H9 (cell line): ENCODE data around the gene SUPT3H. TPM values are rescaled to one million over a fixed set of nuclear protein-coding genes. Genes with fewer than 3 reads are reported as not detected.

Source experiments
- DNase-seq: peaks from one replicate; pipeline ENCODE4 v3.0.0-alpha.2; 2017
- H2AFZ ChIP-seq: one replicate; pipeline ENCODE4 v1.6.1; 2013; ENCODE audit warnings: mild to moderate bottlenecking, low read length, control low read depth, moderate library complexity
- H2AK5ac ChIP-seq: 2 replicates; pipeline ENCODE4 v1.6.1; 2013; ENCODE audit warnings: low read length, control low read depth, mixed read lengths; ENCODE audit not compliant: insufficient read length
- H2BK120ac ChIP-seq: one replicate; pipeline ENCODE4 v1.6.1; 2013; ENCODE audit warnings: low read depth, mild to moderate bottlenecking, low read length, control low read depth, inconsistent platforms; ENCODE audit not compliant: poor library complexity, severe bottlenecking
- H2BK12ac ChIP-seq: 2 replicates; pipeline ENCODE4 v1.6.1; 2013; ENCODE audit warnings: low read length, control low read depth, mixed read lengths, low read depth; ENCODE audit not compliant: insufficient read length
- H2BK15ac ChIP-seq: 2 replicates; pipeline ENCODE4 v1.6.1; 2013; ENCODE audit warnings: low read depth, low read length, control low read depth
- H2BK20ac ChIP-seq: one replicate; pipeline ENCODE4 v1.6.1; 2013; ENCODE audit warnings: low read depth, mild to moderate bottlenecking, low read length, control low read depth, inconsistent platforms; ENCODE audit not compliant: poor library complexity, severe bottlenecking
- H2BK5ac ChIP-seq: 2 replicates; pipeline ENCODE4 v1.6.1; 2013; ENCODE audit warnings: low read length, control low read depth, mixed read lengths; ENCODE audit not compliant: insufficient read length
- H3K14ac ChIP-seq: 2 replicates; pipeline ENCODE4 v1.6.1; 2013; ENCODE audit warnings: low read length, control low read depth; ENCODE audit not compliant: insufficient read depth
- H3K18ac ChIP-seq: 2 replicates; pipeline ENCODE4 v1.6.1; 2013; ENCODE audit warnings: low read depth, mild to moderate bottlenecking, mixed read lengths, low read length, control low read depth; ENCODE audit not compliant: insufficient read length
- H3K23ac ChIP-seq: 2 replicates; pipeline ENCODE4 v1.6.1; 2013; ENCODE audit warnings: low read length, control low read depth, mixed read lengths, low read depth; ENCODE audit not compliant: insufficient read length
- H3K23me2 ChIP-seq: 2 replicates; pipeline ENCODE4 v1.6.1; 2013; ENCODE audit warnings: low read depth, mild to moderate bottlenecking, mixed read lengths, low read length, control low read depth; ENCODE audit not compliant: insufficient read length, poor library complexity, severe bottlenecking
- H3K27ac ChIP-seq: 2 replicates; pipeline ENCODE4 v1.5.1; 2013; ENCODE audit warnings: low read length, control low read depth, mixed read lengths, low read depth; ENCODE audit not compliant: insufficient read length
- H3K27me3 ChIP-seq: 2 replicates; pipeline ENCODE4 v1.6.1; 2013; ENCODE audit warnings: low read length, control low read depth, inconsistent platforms; ENCODE audit not compliant: insufficient read depth
- H3K4ac ChIP-seq: 2 replicates; pipeline ENCODE4 v1.6.1; 2013; ENCODE audit warnings: low read depth, mild to moderate bottlenecking, control low read depth, inconsistent platforms, low read length, moderate library complexity
- H3K4me1 ChIP-seq: 2 replicates; pipeline ENCODE4 v1.6.1; 2013; ENCODE audit warnings: low read length, control low read depth, inconsistent platforms; ENCODE audit not compliant: insufficient read depth
- H3K4me2 ChIP-seq: 2 replicates; pipeline ENCODE4 v1.6.1; 2013; ENCODE audit warnings: low read length, control low read depth, mixed read lengths; ENCODE audit not compliant: insufficient read length, insufficient read depth
- H3K56ac ChIP-seq: 2 replicates; pipeline ENCODE4 v1.6.1; 2013; ENCODE audit warnings: low read depth, mild to moderate bottlenecking, mixed read lengths, low read length, control low read depth; ENCODE audit not compliant: insufficient read length
- H3K79me1 ChIP-seq: 2 replicates; pipeline ENCODE4 v1.6.1; 2013; ENCODE audit warnings: low read depth, mild to moderate bottlenecking, moderate library complexity, low read length, control low read depth, inconsistent platforms; ENCODE audit not compliant: insufficient read depth, poor library complexity, severe bottlenecking
- H3K79me2 ChIP-seq: 2 replicates; pipeline ENCODE4 v1.6.1; 2013; ENCODE audit warnings: low read length, control low read depth, inconsistent platforms; ENCODE audit not compliant: insufficient read depth
- H3K9ac ChIP-seq: 2 replicates; pipeline ENCODE4 v1.6.1; 2013; ENCODE audit warnings: low read length, control low read depth, mixed read lengths; ENCODE audit not compliant: insufficient read length; ENCODE audit errors: extremely low read depth
- H3K9me3 ChIP-seq: one replicate; pipeline ENCODE4 v1.6.1; 2013; ENCODE audit warnings: low read depth, low read length, inconsistent platforms; ENCODE audit not compliant: control insufficient read depth
- H3T11ph ChIP-seq: one replicate; pipeline ENCODE4 v1.6.1; 2013; ENCODE audit warnings: mild to moderate bottlenecking, low read length, control low read depth, inconsistent platforms
- H4K20me1 ChIP-seq: one replicate; pipeline ENCODE4 v1.6.1; 2013; ENCODE audit not compliant: control insufficient read depth, insufficient read length, insufficient read depth
- H4K5ac ChIP-seq: 2 replicates; pipeline ENCODE4 v1.6.1; 2013; ENCODE audit warnings: low read depth, mild to moderate bottlenecking, mixed read lengths, low read length, control low read depth; ENCODE audit not compliant: insufficient read length
- H4K8ac ChIP-seq: replicated peaks from 2 replicates; pipeline ENCODE4 v1.6.1; 2013; ENCODE audit warnings: low read length, control low read depth, mixed read lengths, low read depth; ENCODE audit not compliant: insufficient read length
- H4K91ac ChIP-seq: 2 replicates; pipeline ENCODE4 v1.6.1; 2013; ENCODE audit warnings: low read depth, mild to moderate bottlenecking, moderate library complexity, mixed read lengths, low read length, control low read depth; ENCODE audit not compliant: insufficient read length
- H3K27ac Mint-ChIP-seq, 3 experiments: 2 replicates in 2 of 3; 3 replicates in 1 of 3; pipeline ENCODE4 v1.8.0; 2020 to 2021; ENCODE audit warnings: mixed read lengths in 3 of 3, mild to moderate bottlenecking in 1 of 3, moderate library complexity in 1 of 3
- H3K27me3 Mint-ChIP-seq: 2 replicates; pipeline ENCODE4 v1.8.0; 2021; ENCODE audit warnings: low read depth, mild to moderate bottlenecking, moderate library complexity, mixed read lengths
- H3K36me3 Mint-ChIP-seq, 3 experiments: 2 replicates in 2 of 3; 3 replicates in 1 of 3; pipeline ENCODE4 v1.8.0; 2020 to 2021; ENCODE audit warnings: low read depth in 3 of 3, mixed read lengths in 3 of 3; ENCODE audit not compliant: insufficient read depth in 1 of 3
- H3K4me1 Mint-ChIP-seq, 2 experiments: 2 replicates each; pipeline ENCODE4 v1.8.0; 2020; ENCODE audit warnings: mixed read lengths in 2 of 2
- H3K4me3 Mint-ChIP-seq, 2 experiments: 2 replicates in 1 of 2; 3 replicates in 1 of 2; pipeline ENCODE4 v1.8.0; 2020 to 2021; ENCODE audit warnings: mild to moderate bottlenecking in 2 of 2, mixed read lengths in 2 of 2, moderate library complexity in 1 of 2
- H3K9me3 Mint-ChIP-seq, 2 experiments: 2 replicates in 1 of 2; 3 replicates in 1 of 2; pipeline ENCODE4 v1.8.0; 2020; ENCODE audit warnings: mild to moderate bottlenecking in 2 of 2, mixed read lengths in 2 of 2, moderate library complexity in 1 of 2
- WGBS: extraction: QIAGEN DNeasy Blood & Tissue Kit; methylation state at CpG from one replicate; pipeline ENCODE4 v1.1.7; 2013; ENCODE audit warnings: missing lambda C conversion rate, low lambda C conversion rate, mixed read lengths; ENCODE audit not compliant: insufficient read length; ENCODE audit errors: extremely low coverage; 5-methylcytosine and 5-hydroxymethylcytosine counted together
- total RNA-seq: library from RNA; stranded (reverse); gene quantifications from 2 replicates; pipeline ENCODE4 v1.2.1, GENCODE V29; 2021
- TF ChIP-seq, protein P1 (sequence below): fragments of 200-600 bp; sonication (generic); conservative IDR thresholded peaks from 3 replicates; pipeline ENCODE4 v1.8.0; 2021; ENCODE audit warnings: antibody characterized with exemption, mild to moderate bottlenecking

SUPT3H gene
- total RNA-seq, 1 experiment from 2014 or later, result 22.5 TPM

DNA sequence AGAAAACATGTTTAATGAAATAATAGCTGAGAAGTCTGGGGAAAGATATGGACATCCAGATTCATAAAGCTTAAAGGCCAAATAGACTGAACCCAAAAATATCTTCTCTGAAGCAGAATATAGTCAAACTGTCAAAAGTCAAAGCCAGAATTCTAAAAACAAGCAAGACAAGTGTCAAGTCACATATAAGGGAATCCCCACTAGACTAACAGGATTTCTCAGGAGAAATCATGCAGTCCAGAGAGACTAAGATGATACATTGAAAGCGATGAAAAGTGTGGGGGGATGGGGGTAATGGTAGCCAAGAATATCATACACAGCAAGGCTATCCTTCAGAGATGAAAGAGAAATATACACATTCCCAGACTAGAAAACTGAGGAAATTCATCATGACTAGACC is 162.0 kb downstream of the SUPT3H start:
- H3K18ac ChIP-seq, result no peak overlapping the region
- no peak overlapping the region for H2AFZ ChIP-seq
- Mint-ChIP-seq H3K9me3 (peaks cover 0 to 5% of the 10 kb centered on the region in 2 experiments; a peak in 2 of 5 replicates), H3K36me3 (peaks cover 0 to 6% (median 3%) of the 10 kb centered on the region in 3 experiments; a peak in 2 of 7 replicates), H3K27ac (no peak overlapping the region), H3K4me1 (peaks cover 18 to 21% of the 10 kb centered on the region in 2 experiments), H3K27me3 (no peaks in the 10 kb centered on the region), H3K4me3 (no peak overlapping the region)
- H4K5ac ChIP-seq, result no peak overlapping the region
- WGBS, result no CpG with 5 or more reads among the region's 1 CpG
- no peak overlapping the region for H3K4me2 ChIP-seq
- no peak overlapping the region for H4K8ac ChIP-seq
- H2BK120ac ChIP-seq, result no peak overlapping the region
- no peak overlapping the region for H3T11ph ChIP-seq
- no peak overlapping the region for H3K23ac ChIP-seq
- no peak overlapping the region for H3K56ac ChIP-seq
- H3K4me1 ChIP-seq, result peaks cover 3% of the 10 kb centered on the region; the same call in 1 of the 2 replicates
- no peak overlapping the region for H3K14ac ChIP-seq
- H3K4ac ChIP-seq, result no peak overlapping the region
- no peak overlapping the region for H3K9ac ChIP-seq
- no peak overlapping the region for H2BK15ac ChIP-seq
- TF ChIP-seq, protein P1, sequence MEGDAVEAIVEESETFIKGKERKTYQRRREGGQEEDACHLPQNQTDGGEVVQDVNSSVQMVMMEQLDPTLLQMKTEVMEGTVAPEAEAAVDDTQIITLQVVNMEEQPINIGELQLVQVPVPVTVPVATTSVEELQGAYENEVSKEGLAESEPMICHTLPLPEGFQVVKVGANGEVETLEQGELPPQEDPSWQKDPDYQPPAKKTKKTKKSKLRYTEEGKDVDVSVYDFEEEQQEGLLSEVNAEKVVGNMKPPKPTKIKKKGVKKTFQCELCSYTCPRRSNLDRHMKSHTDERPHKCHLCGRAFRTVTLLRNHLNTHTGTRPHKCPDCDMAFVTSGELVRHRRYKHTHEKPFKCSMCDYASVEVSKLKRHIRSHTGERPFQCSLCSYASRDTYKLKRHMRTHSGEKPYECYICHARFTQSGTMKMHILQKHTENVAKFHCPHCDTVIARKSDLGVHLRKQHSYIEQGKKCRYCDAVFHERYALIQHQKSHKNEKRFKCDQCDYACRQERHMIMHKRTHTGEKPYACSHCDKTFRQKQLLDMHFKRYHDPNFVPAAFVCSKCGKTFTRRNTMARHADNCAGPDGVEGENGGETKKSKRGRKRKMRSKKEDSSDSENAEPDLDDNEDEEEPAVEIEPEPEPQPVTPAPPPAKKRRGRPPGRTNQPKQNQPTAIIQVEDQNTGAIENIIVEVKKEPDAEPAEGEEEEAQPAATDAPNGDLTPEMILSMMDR, result no peak
- no peak overlapping the region for H2AK5ac ChIP-seq
- H3K79me2 ChIP-seq, result no peaks in the 10 kb centered on the region
- no peak overlapping the region for H4K91ac ChIP-seq
- no peak overlapping the region for H2BK12ac ChIP-seq
- H4K20me1 ChIP-seq, result no peaks in the 10 kb centered on the region
- H3K23me2 ChIP-seq, result no peaks in the 10 kb centered on the region
- no peaks in the 10 kb centered on the region for H3K9me3 ChIP-seq
- no peaks in the 10 kb centered on the region for H3K27me3 ChIP-seq
- no peaks in the 10 kb centered on the region for H3K79me1 ChIP-seq
- DNase-seq, result no peak
- H2BK5ac ChIP-seq, result no peak overlapping the region
- no peak overlapping the region for H2BK20ac ChIP-seq
- H3K27ac ChIP-seq, result no peak overlapping the region
